Liver (tissue), 9 donors: ENCODE measurements around the gene PREX1. TPM values are rescaled to one million over a fixed set of nuclear protein-coding genes. Genes with fewer than 3 reads are reported as not detected.

Source experiments
- DNase-seq: peaks from one replicate; pipeline ENCODE4 v3.0.0-alpha.2; 2017; ENCODE audit warnings: low spot score
- H3K27ac ChIP-seq, 2 donors: one replicate each; pipeline ENCODE4 v1.7.0; 2013; ENCODE audit warnings: inconsistent platforms in 2 of 2, low read length in 2 of 2, control low read depth in 1 of 2, low read depth in 1 of 2, mild to moderate bottlenecking in 1 of 2
- H3K27me3 ChIP-seq, 4 donors: one replicate each; pipeline versions ENCODE4 v1.6.1 to v1.7.0; 2013; ENCODE audit warnings: low read length in 3 of 4, inconsistent platforms in 1 of 4, mild to moderate bottlenecking in 1 of 4, moderate library complexity in 1 of 4; ENCODE audit not compliant: control insufficient read depth in 4 of 4, insufficient read depth in 4 of 4
- H3K36me3 ChIP-seq, 4 donors: one replicate each; pipeline versions ENCODE4 v1.6.1 to v1.7.0; 2013; ENCODE audit warnings: low read length in 3 of 4, mild to moderate bottlenecking in 3 of 4, low read depth in 1 of 4, moderate library complexity in 1 of 4; ENCODE audit not compliant: control insufficient read depth in 4 of 4, insufficient read depth in 3 of 4
- H3K4me1 ChIP-seq, 4 donors: one replicate each; pipeline versions ENCODE4 v1.6.1 to v1.7.0; 2013; ENCODE audit warnings: low read length in 3 of 4, mild to moderate bottlenecking in 3 of 4, moderate library complexity in 1 of 4; ENCODE audit not compliant: control insufficient read depth in 4 of 4, insufficient read depth in 4 of 4
- H3K4me3 ChIP-seq, 3 donors: one replicate each; pipeline versions ENCODE4 v1.6.1 to v1.7.0; 2013; ENCODE audit warnings: low read length in 3 of 3, control low read depth in 1 of 3, low read depth in 1 of 3, mild to moderate bottlenecking in 1 of 3
- H3K9ac ChIP-seq, 2 donors: one replicate each; pipeline ENCODE4 v1.7.0; 2013; ENCODE audit warnings: low read length in 2 of 2, mild to moderate bottlenecking in 2 of 2, moderate library complexity in 2 of 2, control low read depth in 1 of 2, low read depth in 1 of 2
- H3K9me3 ChIP-seq, 4 donors: one replicate each; pipeline versions ENCODE4 v1.6.1 to v1.7.0; 2013; ENCODE audit warnings: low read length in 3 of 4; ENCODE audit not compliant: control insufficient read depth in 4 of 4
- ATF3 ChIP-seq: IDR thresholded peaks from 2 replicates; pipeline ENCODE4 v1.6.1; 2016; ENCODE audit warnings: antibody characterized with exemption
- CTCF ChIP-seq: fragments of 150-350 bp; IDR thresholded peaks from 2 replicates; pipeline ENCODE4 v1.5.1; 2017; ENCODE audit warnings: improper control_type of control experiment, low read depth, low read length; ENCODE audit not compliant: missing input control
- EGR1 ChIP-seq, 2 donors: IDR thresholded peaks; 2 replicates each; pipeline ENCODE4 v1.6.1; 2016 to 2018; ENCODE audit warnings: antibody characterized with exemption in 2 of 2, low read depth in 2 of 2
- FOXA1 ChIP-seq: IDR thresholded peaks from 2 replicates; pipeline ENCODE4 v1.6.1; 2016; ENCODE audit warnings: antibody characterized with exemption
- FOXA2 ChIP-seq: IDR thresholded peaks from 2 replicates; pipeline ENCODE4 v1.6.1; 2016; ENCODE audit warnings: antibody characterized with exemption
- GABPA ChIP-seq, 2 donors: IDR thresholded peaks in 1 of 2; conservative IDR thresholded peaks in 1 of 2; 2 replicates each; pipeline ENCODE4 v1.6.1; 2016; ENCODE audit warnings: antibody characterized with exemption in 2 of 2, mild to moderate bottlenecking in 1 of 2, moderate library complexity in 1 of 2
- HNF4A ChIP-seq, 2 donors: conservative IDR thresholded peaks; 2 replicates each; pipeline ENCODE4 v1.6.1; 2016; ENCODE audit warnings: antibody characterized with exemption in 2 of 2, mild to moderate bottlenecking in 2 of 2
- HNF4G ChIP-seq: IDR thresholded peaks from 2 replicates; pipeline ENCODE4 v1.6.1; 2016; ENCODE audit warnings: antibody characterized with exemption
- JUND ChIP-seq, 2 donors: IDR thresholded peaks; 2 replicates each; pipeline ENCODE4 v1.6.1; 2016; ENCODE audit warnings: antibody characterized with exemption in 2 of 2
- MAX ChIP-seq: IDR thresholded peaks from 2 replicates; pipeline ENCODE4 v1.6.1; 2016; ENCODE audit warnings: antibody characterized with exemption
- NR2F2 ChIP-seq: IDR thresholded peaks from 2 replicates; pipeline ENCODE4 v1.6.1; 2016; ENCODE audit warnings: antibody characterized with exemption
- RAD21 ChIP-seq, 2 donors: IDR thresholded peaks; 2 replicates each; pipeline ENCODE4 v1.6.1; 2016; ENCODE audit warnings: antibody characterized with exemption in 2 of 2, mild to moderate bottlenecking in 2 of 2
- REST ChIP-seq: IDR thresholded peaks from 2 replicates; pipeline ENCODE4 v1.6.1; 2016; ENCODE audit warnings: antibody characterized with exemption, mild to moderate bottlenecking
- RXRA ChIP-seq, 2 donors: IDR thresholded peaks; 2 replicates each; pipeline ENCODE4 v1.6.1; 2017 to 2018; ENCODE audit warnings: antibody characterized with exemption in 2 of 2, mild to moderate bottlenecking in 1 of 2
- SP1 ChIP-seq: IDR thresholded peaks from 2 replicates; pipeline ENCODE4 v1.6.1; 2018; ENCODE audit warnings: antibody characterized with exemption, mild to moderate bottlenecking
- TAF1 ChIP-seq: conservative IDR thresholded peaks from 2 replicates; pipeline ENCODE4 v1.6.1; 2016; ENCODE audit warnings: antibody characterized with exemption, mild to moderate bottlenecking
- YY1 ChIP-seq: IDR thresholded peaks from 2 replicates; pipeline ENCODE4 v1.6.1; 2016; ENCODE audit warnings: antibody characterized with exemption, mild to moderate bottlenecking
- ZBTB33 ChIP-seq: IDR thresholded peaks from 2 replicates; pipeline ENCODE4 v1.6.1; 2016; ENCODE audit warnings: antibody characterized with exemption
- WGBS: extraction: QIAGEN DNeasy Blood & Tissue Kit; methylation state at CpG from one replicate; pipeline ENCODE4 v1.1.7; 2013; 5-methylcytosine and 5-hydroxymethylcytosine counted together
- polyA plus RNA-seq, 2 donors: library from polyadenylated mRNA; stranded (reverse) in 1 of 2; unstranded in 1 of 2; fragments of 200-250 nt in 1 of 2; fragments of >200 nt in 1 of 2; fragmentation: Nextera tagmentation in 1 of 2; extraction: Ambion mirVana in 1 of 2; gene quantifications; one replicate each; pipeline versions ENCODE4 v1.2.1 to v1.2.3, GENCODE V29; 2013 to 2015
- total RNA-seq, 2 donors: library from RNA; depleted of rRNA; stranded (reverse); fragments of >200 nt; gene quantifications; one replicate each; pipeline ENCODE4 v1.2.3, GENCODE V29; 2014
- donor health status: healthy.
- donor health status: healthy.
- donor health status: healthy.
- donor health status: healthy.
- donor health status: healthy.

The PREX1 gene
- total and polyA plus RNA-seq, 4 donors = 2.2 to 18.0 (median 10.8) TPM

DNA sequence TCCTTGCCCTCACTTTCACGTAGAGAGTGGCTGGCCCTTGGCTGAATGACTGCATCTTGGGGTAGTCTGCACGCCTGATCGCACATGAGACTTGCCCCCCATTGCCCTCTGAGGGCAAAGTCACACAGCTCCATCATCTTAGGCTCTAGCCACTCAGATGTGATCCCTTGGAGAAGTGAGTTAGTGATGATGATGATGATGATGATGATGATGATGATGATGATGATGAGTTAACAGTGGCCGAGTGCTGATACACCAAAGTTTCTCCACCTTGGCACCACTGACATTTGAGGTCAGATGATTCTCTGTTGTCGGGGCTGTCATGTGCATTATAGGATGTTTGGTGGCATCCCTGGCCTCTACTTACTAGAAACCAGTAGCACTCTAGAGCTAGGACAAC is 84.0 kb downstream of the PREX1 start:
- H3K9ac ChIP-seq = no peak overlapping the region
- H3K27ac ChIP-seq = no peak overlapping the region
- H3K36me3 ChIP-seq = peaks cover 0 to 3% (median 2%) of the 10 kb centered on the region in 4 donors
- DNase-seq = no peak
- H3K4me3 ChIP-seq = no peak overlapping the region
- 95% methylated on average over 5 of the region's 5 CpGs for WGBS
- no peak for TF ChIP-seq REST
- TF ChIP-seq CTCF = no peak
- TF ChIP-seq NR2F2 = no peak
- no peak for TF ChIP-seq YY1
- no peak for TF ChIP-seq ZBTB33
- TF ChIP-seq MAX = no peak
- TF ChIP-seq GABPA (IDR thresholded peaks at IDR 0.05 in 1 of 2, conservative IDR thresholded peaks at IDR 0.05 in 1 of 2) = no peak
- TF ChIP-seq HNF4G = no peak
- no peak for TF ChIP-seq RAD21 (IDR thresholded peaks at IDR 0.05)
- no peak for TF ChIP-seq FOXA2
- TF ChIP-seq JUND (IDR thresholded peaks at IDR 0.05) = no peak
- TF ChIP-seq FOXA1 = no peak
- TF ChIP-seq HNF4A (conservative IDR thresholded peaks at IDR 0.05) = no peak
- no peak for TF ChIP-seq SP1
- TF ChIP-seq EGR1 (IDR thresholded peaks at IDR 0.05; ENCODE audit: low read depth in 2 of 2) = no peak
- TF ChIP-seq ATF3 = no peak
- no peak for TF ChIP-seq RXRA (IDR thresholded peaks at IDR 0.05)
- TF ChIP-seq TAF1 = no peak
- no peaks in the 10 kb centered on the region for H3K27me3 ChIP-seq
- H3K9me3 ChIP-seq = no peaks in the 10 kb centered on the region
- no peaks in the 10 kb centered on the region for H3K4me1 ChIP-seq
